Choroid plexus epithelial cell (primary cell): ENCODE measurements around the gene SUCO.

Experiments
- DNase-seq: peaks from one replicate; pipeline ENCODE4 v3.0.0-alpha.2; 2010; ENCODE audit warnings: low read depth
- H3K4me3 ChIP-seq: 2 replicates; pipeline ENCODE4 v1.5.1; 2011; ENCODE audit warnings: low read depth, mild to moderate bottlenecking, control low read depth, low read length, moderate library complexity
- TF ChIP-seq, protein P1 (sequence below): conservative IDR thresholded peaks from 2 replicates; pipeline ENCODE4 v1.5.1; 2011; ENCODE audit warnings: low read depth, mild to moderate bottlenecking, control low read depth, inconsistent platforms, low read length, moderate library complexity

Gene SUCO

GRCh38 chr1:172498857-172499256, 34.1 kb upstream of the SUCO start:
- no peak for DNase-seq
- H3K4me3 ChIP-seq, result no peak overlapping the region
- TF ChIP-seq, protein P1, sequence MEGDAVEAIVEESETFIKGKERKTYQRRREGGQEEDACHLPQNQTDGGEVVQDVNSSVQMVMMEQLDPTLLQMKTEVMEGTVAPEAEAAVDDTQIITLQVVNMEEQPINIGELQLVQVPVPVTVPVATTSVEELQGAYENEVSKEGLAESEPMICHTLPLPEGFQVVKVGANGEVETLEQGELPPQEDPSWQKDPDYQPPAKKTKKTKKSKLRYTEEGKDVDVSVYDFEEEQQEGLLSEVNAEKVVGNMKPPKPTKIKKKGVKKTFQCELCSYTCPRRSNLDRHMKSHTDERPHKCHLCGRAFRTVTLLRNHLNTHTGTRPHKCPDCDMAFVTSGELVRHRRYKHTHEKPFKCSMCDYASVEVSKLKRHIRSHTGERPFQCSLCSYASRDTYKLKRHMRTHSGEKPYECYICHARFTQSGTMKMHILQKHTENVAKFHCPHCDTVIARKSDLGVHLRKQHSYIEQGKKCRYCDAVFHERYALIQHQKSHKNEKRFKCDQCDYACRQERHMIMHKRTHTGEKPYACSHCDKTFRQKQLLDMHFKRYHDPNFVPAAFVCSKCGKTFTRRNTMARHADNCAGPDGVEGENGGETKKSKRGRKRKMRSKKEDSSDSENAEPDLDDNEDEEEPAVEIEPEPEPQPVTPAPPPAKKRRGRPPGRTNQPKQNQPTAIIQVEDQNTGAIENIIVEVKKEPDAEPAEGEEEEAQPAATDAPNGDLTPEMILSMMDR, result no peak

DNA sequence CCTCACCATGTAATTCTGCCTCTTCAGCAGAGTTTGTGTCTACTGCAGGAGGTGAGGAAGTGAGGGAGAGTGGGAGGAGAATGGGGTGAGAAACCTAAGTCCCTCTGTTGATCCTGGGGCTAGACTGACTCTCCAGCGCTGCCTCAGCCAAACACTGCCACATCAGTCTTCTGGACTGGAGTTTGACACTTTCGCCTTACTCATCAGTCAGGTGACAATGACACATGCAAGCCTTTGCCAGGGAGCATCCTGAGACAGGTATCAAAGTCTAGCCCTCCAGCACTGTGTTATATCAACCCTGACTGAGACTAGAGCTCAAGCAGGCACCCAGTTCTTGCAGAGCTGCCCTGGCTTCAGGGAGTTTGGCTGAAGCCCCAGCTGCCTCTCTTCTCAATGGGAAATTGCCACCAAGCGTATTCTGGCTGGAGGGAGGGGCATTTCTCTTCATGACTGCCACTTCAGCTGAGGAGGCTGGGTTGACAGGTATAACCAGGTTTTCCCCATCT, 33.3 kb upstream of the SUCO start:
- no peak overlapping the region for H3K4me3 ChIP-seq
- DNase-seq, result no peak
- TF ChIP-seq, protein P1, result no peak

DNA sequence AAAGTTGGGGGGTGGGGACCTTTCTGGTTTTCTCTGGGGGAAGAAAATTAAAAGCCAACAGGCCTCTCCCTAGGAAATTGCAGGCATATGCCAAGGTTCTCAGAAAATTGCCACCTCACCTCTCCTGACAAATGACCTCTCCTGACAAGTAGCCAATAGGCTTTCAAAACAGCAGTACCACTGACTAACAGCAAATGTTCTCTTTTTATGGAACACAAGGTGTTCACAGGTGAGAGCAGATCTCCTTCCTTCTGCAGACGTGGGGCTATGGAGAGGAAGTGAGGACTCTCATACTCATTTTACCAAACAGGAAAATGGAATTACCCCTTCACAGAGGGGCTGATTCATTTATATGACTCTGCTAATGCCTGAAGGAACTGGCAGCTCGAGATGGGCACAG, 32.7 kb upstream of the SUCO start:
- DNase-seq, result no peak
- no peak overlapping the region for H3K4me3 ChIP-seq
- TF ChIP-seq, protein P1, result no peak

GRCh38 chr1:172507741-172508140, 25.2 kb upstream of the SUCO start:
- DNase-seq, result no peak
- TF ChIP-seq, protein P1, result no peak
- H3K4me3 ChIP-seq, result no peak overlapping the region

DNA sequence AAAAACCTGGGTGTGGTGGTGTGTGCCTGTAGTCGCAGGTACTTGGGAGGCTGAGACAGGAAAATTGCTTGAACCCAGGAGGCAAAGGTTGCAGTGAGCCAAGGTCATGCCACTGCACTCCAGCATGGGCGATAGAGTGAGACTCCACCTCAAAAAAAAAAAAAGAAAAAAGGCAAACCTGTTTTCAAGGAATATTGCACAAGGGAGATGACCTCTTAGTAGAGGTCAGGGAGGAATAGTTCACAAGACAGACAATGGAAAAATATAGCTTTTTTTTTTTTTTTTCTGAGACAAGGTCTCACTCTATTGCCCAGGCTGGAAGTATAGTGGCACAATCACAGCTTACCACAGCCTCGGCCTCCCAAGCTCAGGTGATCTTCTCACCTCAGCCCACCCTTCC, 22.5 kb upstream of the SUCO start:
- H3K4me3 ChIP-seq, result no peak overlapping the region
- TF ChIP-seq, protein P1, result no peak
- no peak for DNase-seq

GRCh38 chr1:172512591-172512990, 20.4 kb upstream of the SUCO start:
- TF ChIP-seq, protein P1, result no peak
- H3K4me3 ChIP-seq, result no peak overlapping the region
- no peak for DNase-seq

DNA sequence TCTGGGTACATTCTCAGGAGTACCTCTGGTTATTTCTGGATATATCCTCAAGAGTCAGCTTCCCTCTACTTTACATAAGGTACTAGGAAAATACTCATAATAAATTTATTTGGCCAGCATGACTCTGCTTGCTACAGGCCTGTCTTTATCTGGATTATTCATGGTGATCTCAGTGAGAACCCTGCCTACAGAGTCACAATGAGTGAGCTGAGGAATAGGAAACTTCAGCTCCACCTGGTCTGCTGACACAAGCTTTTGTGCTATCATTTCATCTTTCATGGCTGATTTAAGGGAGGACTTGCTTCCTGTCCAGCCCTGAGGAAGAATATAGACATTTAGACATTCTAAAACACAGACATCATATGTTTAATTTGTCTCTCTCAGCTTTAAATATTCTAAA, 19.5 kb upstream of the SUCO start:
- TF ChIP-seq, protein P1, result no peak
- no peak overlapping the region for H3K4me3 ChIP-seq
- DNase-seq, result no peak
